GM19099 (cell line): Measurements from ENCODE around the gene ABCC8.

ENCODE experiments used
- POLR2A ChIP-seq: IDR thresholded peaks from 3 replicates; pipeline ENCODE4 v1.6.1; 2011; ENCODE audit warnings: low read depth; ENCODE audit not compliant: insufficient read length; ENCODE audit errors: extremely low read depth

Gene ABCC8

DNA sequence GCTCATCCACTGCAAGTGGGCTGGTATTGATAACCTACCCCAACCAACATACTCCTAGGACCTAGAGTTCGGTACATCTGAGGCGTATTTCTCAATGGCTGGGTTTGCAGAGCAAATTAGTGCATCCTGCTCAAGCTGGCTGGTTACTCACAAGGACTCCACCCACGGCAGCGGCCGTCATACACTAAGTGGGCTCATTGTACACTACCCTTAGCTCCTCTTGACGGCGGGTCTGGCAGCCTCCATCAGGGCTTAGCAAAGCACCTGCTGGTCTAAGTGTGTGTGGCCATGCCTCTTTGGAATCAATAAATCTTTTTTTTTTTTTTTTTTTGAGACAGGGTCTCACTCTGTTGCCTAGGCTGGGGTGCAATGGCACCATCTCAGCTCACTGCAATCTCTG lies 68.0 kb downstream of the ABCC8 start:
- TF ChIP-seq POLR2A: no peak

DNA sequence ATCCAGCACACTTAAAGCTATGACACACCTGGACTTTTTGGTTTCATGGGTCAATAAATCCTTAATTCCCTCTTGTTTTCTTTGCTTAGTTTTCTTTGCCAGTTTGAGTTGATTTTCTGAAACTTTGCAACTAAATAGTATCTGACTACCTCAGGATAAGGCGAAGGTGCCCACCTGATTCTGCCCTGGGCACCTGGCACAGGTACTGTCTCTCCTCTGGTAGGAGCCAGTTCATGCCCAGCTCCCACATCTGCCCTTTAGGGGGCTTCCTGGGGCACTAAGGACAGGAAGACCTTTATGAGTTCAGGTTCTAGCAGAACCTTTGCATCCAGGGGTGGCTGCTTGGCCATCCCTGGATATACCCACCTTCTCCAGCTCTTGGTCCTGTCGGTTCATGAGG lies 68.6 kb downstream of the ABCC8 start:
- no peak for TF ChIP-seq POLR2A

DNA sequence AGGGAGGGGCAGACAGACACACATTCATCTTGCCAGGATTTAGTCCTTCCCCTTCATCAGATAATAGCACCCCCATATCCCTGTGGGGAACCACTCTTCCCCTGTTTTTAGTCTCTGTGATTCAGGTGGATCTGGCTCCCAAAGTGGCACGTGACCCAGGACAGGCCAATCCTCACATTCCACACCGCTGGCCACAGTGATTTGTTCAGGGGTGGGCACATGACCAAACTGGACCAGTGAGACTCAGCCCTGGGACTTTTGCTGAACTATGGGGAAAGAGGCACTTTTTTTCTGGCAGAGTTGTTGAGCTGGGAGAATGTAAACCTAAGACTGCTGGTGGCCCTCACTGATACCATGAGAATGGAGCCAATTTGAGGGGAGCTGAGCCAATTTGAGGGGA lies 69.1 kb downstream of the ABCC8 start:
- no peak for TF ChIP-seq POLR2A

DNA sequence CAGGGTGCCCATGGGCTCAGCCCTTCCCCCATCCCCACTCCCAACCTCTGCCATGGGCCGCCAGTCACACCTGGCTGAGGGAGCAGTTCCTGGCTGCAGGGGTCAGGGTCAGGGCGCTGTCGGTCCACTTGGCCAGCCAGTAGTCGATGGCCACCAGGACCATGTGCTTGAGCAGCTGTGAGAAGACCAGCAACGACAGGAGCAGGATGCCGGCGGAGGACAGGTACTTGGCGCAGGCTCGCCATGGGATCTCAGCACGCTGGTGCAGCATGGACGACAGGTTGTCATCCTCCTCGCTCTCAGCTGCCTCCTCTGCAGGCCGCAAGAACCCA lies 69.9 kb downstream of the ABCC8 start:
- TF ChIP-seq POLR2A: no peak

DNA sequence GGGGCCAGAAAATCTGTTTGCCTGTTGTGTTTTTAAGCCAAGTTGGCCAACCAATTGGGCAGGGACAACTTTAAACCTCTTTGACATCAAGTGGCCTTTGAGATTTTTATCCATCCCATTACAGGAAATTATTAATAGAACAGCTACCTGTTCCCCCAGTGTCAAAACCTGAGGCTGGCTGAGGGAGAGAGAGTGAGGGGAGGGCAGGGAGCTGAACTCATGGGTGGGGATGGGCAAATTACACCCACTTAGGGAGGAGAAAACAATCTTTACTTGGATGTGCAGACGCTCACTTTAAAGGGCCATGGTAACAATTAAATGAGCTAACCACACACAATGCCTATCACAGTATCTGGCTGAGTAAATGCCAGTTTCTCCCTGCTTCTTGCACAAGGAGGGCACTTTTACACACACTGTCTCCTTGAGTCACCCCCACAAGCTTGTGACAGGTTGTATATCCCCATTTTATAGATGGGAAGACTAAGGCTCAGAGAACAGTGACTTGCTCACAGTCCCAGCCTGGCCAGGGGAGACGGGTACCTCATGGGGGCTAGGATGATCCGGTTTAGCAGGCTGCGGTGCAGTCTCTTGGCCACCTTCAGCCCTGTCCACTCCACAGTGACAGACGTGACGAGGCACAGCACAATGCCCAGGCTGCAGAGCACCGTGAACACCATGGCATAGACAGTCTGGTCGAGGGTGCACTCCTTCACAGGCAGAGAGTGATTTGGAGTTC lies 70.4 kb downstream of the ABCC8 start:
- TF ChIP-seq POLR2A: no peak

DNA sequence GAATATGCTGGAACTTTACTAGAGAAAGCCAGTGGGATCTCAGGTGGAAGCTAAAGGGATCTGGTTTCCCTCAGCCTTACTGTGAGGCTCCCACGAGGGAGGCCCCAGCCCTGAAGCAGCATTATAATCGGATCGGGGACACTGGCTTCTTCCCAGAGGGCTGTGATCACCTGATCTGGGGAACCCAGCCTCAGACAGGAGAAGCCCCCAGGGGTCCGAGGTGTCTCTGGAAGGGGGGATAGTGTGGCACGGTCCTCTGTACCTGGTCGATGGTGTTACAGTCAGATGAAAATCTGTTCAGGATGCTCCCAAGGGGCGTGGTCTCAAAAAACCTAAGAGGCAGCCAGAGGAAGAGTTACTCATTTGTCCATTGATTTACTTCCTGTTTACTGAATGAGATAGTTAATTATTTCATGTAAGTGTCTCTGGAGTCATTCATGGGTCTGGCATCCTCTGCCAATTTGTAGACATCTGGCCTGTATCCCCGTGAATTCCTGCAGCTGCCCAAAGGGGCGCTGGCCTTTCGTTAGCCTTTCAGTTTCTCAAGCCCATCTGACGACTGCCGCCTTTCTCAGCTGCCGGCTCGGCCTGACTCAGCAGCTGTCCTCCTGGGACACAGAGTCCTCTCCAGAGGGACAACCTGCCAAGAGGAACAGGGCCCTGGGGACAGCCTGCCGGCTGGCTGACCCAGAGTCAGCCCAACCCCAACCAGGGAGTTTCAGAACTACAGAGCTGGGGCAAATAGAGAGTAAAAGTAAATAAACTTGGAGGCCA lies 71.2 kb downstream of the ABCC8 start:
- no peak for TF ChIP-seq POLR2A

DNA sequence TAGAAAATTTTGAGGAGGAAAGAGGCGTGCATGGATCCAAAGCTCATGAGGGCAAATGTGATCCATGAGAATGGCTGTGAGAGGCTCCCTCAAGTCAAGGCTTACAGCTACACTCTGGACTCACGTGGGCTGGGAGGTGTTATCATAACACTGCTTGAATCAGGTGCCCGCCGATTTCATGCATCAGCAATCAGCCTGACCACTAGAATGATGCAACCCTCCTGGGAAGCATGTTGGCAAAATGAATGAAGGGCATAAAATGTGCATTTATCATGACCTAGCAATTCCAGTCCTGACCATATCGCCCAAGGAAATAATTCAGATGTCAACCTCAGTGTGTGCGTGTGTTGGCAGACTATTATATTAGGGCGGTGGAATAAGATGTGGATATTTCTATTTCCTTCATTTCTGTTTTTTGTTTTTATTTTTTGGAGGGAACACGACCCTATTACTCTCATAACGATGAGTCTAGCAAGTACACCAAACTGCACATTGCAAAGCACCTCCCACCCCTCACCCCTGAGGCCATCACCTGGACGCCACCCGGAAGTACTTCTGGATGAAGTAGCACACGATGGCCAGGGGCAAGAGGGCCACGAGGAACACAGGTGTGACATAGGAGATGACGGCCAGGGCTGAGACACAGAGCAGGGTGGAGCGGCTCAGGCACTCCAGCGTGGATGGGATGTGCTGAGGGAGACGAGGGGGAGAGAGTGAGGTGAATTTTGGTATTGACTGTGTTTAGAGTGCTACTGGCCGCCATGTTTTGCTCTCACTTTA lies 72.5 kb downstream of the ABCC8 start:
- TF ChIP-seq POLR2A: no peak

DNA sequence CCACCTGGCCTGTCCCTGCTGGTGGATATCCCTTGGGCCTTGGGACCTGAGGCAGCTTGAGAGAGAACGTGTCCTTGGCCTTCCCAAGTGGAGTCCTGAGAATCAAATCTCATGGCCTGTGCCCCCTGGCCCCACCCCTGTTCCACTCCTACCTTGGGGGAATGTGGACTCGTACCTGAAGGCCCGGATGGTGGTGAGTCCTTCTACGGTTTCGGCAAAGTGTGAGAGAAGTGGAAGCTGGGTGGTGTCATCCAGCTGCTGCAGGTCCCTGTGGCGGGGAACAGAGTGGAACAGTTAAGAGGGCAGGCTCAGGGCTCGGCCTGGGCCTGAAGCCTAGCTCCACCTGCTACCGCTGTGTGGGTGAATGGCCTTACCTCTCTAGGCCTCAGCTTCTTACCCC lies 74.2 kb downstream of the ABCC8 start:
- no peak for TF ChIP-seq POLR2A

DNA sequence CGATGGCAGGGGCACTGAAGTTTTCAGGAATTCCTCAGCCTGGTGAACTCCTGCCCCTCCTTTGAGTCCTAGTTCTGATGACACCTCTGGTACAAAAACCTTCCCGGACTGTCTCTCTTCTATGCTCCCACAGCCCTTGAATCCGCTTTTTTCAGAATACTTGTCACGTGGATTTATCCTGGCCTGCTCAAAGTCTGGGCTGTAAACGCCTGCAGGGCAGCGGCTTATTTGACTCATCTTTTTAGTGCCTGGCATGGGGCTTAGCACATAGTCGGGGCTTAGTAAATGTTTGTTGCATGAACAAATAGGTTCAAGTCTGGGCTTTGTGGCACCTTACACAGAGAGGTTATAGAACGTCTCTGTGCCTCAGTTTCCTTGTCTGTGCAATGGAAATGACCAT lies 74.8 kb downstream of the ABCC8 start:
- TF ChIP-seq POLR2A: no peak

DNA sequence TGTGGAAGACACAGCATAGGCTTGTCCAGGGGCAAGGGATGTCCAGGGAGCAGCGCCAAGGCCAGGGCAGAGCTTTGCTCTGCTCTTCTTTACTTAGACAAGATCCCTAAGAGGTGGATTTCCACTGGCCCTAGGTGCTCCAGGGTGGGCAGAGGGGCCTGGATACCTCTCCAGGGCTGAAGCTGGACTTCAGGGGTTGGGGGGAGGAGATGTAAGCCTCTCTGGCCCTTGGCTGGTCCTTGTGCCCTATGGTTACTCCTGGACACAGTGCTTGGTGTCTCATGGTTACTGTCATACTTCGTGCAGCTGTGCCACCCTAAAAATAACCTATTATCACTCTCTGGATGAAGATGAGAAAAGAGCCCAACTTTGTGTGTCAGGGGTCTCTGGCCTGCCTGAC lies 75.3 kb downstream of the ABCC8 start:
- TF ChIP-seq POLR2A: no peak

DNA sequence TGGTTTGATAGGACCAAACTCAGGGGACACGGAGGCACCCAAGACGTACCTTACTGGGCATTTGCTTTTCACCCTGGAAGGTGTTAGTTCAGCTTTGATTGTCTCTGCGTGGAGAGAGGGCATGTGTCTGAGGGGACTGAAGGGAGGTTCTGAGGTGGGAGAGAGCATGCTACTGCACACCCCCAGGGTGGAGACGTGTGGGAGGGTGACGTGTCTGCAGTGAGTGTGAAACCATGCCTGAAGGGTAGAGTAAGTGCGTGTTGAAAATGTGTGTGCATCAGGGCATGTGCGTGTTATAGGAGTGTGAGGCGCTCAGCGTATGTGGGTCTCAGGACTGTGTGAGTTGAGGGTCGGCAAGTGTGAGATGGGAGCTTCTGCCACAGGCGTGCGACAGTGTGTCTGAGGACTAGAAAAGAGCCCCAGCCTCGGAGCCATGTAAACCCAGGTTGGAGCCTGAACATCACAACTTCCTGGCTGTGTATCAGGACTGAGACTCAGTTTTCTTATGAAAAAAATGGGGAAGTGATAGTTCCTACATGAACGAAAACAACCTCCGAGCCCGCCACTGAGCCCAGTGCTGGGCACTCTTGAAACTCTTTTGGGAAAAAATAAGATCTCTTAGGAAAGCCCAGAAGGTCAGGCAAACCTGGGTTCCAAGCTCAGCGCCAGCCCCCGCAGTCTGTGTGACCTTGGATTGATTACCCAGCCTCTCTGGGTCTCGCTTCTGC lies 76.4 kb downstream of the ABCC8 start:
- TF ChIP-seq POLR2A: no peak

DNA sequence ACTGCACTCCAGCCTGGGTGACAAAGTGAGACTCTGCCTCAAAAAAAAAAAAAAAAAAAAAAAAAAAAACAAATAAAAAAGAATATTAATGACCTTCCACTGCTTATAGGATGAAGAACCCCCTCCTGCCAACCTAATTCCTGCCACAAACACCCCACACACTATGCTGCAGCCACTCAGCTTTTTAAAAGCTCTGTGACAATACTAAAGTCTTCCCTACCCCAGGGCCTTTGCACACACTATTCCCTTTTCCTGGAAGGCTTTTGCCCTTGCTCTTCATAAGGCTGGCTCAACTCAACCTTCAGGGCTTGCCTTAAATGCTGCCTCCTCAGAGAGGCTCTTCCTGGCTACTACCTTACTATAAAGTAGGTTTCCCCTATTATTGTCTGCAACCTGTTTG lies 77.4 kb downstream of the ABCC8 start:
- no peak for TF ChIP-seq POLR2A

DNA sequence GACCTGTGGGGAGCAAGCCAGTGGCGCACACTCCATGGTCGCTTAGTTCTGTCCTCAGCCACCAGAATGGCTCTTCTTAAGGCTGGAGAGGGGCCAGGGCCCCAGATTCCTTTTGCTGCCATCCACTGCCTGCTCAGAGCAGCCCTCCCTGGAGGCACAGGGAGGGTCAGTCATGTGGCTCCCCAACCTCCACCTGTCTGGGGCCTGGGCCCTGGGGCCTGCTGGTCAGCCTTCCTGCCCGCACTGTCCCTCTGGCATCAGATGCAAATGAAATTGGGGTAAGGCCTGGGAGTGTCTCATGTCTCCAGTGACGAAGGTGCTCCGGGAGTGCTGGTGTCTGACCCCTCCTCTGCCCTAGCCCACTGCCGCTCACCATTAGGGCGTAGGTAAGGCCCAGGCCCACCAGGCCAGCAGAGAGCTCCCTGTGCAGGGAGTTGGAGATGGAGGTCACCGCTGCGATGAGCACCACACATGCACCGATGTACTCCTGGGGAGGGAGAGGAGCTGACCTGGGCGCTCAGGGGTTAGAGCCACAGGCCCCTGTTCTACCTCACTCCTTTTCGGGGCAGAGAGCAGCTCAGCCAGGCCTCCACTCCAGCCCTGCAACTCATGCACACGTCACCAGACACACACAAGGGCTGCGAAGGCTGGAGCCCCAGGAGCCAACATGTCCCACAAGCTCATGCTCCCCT lies 79.2 kb downstream of the ABCC8 start:
- TF ChIP-seq POLR2A: no peak

DNA sequence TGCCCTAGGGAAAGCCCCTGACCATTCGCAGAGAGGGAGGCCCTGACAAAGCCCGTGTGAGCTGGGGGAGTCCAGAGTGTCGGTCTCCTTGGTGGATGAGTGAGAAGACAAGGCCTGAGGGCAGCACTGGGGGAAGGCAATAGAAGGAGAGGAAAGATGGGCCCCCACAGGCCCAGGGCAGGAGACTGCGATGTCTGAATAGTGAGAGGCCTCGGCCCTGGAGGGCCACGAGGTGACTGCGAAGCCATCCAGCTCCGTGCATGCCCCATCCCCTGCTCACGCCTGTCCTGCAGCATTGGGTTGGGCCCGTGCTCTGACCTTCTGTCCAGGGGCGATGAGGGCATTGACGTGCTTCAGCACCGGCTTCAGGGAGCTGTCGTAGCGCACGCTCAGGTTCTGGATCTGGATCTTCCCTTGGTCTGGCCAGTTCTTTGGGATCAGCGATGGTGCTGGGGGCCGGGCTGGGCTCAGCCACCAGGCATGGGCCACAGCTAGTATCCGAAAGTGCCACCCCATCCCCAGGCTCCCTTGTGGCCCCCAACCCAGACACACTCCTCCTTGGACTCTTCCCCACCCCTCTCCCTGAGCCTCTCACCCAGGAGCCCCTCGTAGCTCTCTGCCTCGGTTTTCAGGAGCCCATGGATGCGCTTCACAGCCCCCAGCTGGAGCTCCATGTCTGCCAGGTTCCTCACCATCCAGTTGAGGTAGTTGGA lies 79.9 kb downstream of the ABCC8 start:
- no peak for TF ChIP-seq POLR2A
